Tibial artery (tissue), 4 donors: Measurements from ENCODE around the gene ATP11A.

Source experiments
- DNase-seq, 2 donors: peaks; one replicate each; pipeline ENCODE4 v3.0.0-alpha.2; 2019
- H3K27ac ChIP-seq, 2 donors: fragments of 200-600 bp; sonication (generic) in 1 of 2; 1 replicate in 1 of 2; 2 replicates in 1 of 2; pipeline ENCODE4 v1.5.1; 2018 to 2019; ENCODE audit warnings: mild to moderate bottlenecking in 1 of 2
- H3K27me3 ChIP-seq, 2 donors: fragments of 200-600 bp; sonication (generic) in 1 of 2; one replicate each; pipeline versions ENCODE4 v1.5.1 to v1.6.0; 2016 to 2019
- H3K36me3 ChIP-seq, 3 donors: fragments of 200-600 bp; sonication (generic) in 2 of 3; one replicate each; pipeline ENCODE4 v1.5.1; 2016 to 2019; ENCODE audit warnings: mild to moderate bottlenecking in 2 of 3
- H3K4me1 ChIP-seq, 4 donors: fragments of 200-600 bp; sonication (generic) in 2 of 4; 1 replicate in 3 of 4; 2 replicates in 1 of 4; pipeline ENCODE4 v1.5.1; 2016 to 2019
- H3K4me3 ChIP-seq, 2 donors: fragments of 200-600 bp; sonication (generic) in 1 of 2; 1 replicate in 1 of 2; 2 replicates in 1 of 2; pipeline ENCODE4 v1.5.1; 2018 to 2019; ENCODE audit warnings: mild to moderate bottlenecking in 2 of 2
- H3K9me3 ChIP-seq, 3 donors: fragments of 200-600 bp; sonication (generic) in 1 of 3; one replicate each; pipeline ENCODE4 v1.5.1; 2016 to 2019
- intact Hi-C: fragments of 100-400 bp; cut with DNase I; formaldehyde crosslinking; loops from one replicate; pipeline ENCODE4 v1.15.0; 2023; ENCODE audit warnings: low total_unique reads
- TF ChIP-seq, protein P1 (sequence below), 2 experiments: fragments of 200-600 bp in 1 of 2; fragments of 450-650 bp in 1 of 2; IDR thresholded peaks; one replicate each; pipeline ENCODE4 v1.5.1; 2017 to 2019; ENCODE audit warnings: antibody characterized with exemption in 2 of 2, mild to moderate bottlenecking in 1 of 2, moderate library complexity in 1 of 2

Gene ATP11A

GRCh38 chr13:112845511-112846144 is 155.8 kb downstream of the ATP11A start:
- DNase-seq, result no peak
- peaks cover 0 to 10% (median 0%) of the 10 kb centered on the region in 3 donors for H3K9me3 ChIP-seq
- peaks cover 0 to 30% (median 19%) of the 10 kb centered on the region in 3 donors for H3K36me3 ChIP-seq
- no peak overlapping the region for H3K4me3 ChIP-seq
- H3K4me1 ChIP-seq, result peaks cover 0 to 27% (median 4%) of the 10 kb centered on the region in 4 donors
- TF ChIP-seq, protein P1, sequence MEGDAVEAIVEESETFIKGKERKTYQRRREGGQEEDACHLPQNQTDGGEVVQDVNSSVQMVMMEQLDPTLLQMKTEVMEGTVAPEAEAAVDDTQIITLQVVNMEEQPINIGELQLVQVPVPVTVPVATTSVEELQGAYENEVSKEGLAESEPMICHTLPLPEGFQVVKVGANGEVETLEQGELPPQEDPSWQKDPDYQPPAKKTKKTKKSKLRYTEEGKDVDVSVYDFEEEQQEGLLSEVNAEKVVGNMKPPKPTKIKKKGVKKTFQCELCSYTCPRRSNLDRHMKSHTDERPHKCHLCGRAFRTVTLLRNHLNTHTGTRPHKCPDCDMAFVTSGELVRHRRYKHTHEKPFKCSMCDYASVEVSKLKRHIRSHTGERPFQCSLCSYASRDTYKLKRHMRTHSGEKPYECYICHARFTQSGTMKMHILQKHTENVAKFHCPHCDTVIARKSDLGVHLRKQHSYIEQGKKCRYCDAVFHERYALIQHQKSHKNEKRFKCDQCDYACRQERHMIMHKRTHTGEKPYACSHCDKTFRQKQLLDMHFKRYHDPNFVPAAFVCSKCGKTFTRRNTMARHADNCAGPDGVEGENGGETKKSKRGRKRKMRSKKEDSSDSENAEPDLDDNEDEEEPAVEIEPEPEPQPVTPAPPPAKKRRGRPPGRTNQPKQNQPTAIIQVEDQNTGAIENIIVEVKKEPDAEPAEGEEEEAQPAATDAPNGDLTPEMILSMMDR (IDR thresholded peaks at IDR 0.05), result no peak
- H3K27me3 ChIP-seq, result no peaks in the 10 kb centered on the region
- intact Hi-C loops, result no loop called here
- no peak overlapping the region for H3K27ac ChIP-seq

DNA sequence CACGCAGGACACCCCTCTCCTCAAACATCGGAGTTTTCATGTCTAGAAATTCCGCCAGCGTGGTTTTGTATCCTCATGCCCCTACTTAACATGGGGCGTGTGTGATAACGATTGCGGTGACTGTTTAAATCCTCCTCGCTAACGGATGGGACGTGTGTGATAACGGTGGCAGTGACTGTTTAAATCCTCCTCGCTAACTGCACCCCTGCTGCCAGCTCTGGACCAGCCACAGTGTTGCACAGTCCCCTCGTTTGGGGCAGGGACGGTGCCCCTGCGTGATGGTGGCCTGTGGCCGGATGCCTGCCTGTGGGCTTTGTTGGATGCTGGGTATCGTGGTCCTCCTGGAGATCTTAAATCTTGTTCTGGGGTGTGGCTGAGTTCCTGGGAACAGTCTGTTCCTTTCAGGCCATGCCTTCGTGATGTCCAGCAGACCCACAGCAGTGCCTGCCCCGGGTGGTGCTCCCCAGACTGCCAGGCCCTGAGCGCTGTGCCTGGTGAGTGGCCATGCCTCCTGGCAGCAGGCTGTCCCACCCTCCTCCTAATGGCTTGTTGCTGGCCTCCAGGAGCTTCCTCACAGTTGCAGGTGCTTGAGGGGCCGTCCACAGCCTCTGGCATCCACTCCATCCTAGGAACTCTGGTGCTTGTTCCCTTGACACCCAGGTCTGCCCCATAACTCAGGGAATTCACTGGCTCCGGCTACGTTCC is 156.7 kb downstream of the ATP11A start:
- TF ChIP-seq, protein P1 (IDR thresholded peaks at IDR 0.05), result no peak
- no peak overlapping the region for H3K27ac ChIP-seq
- DNase-seq, result no peak
- peaks cover 0 to 39% (median 23%) of the 10 kb centered on the region in 3 donors for H3K36me3 ChIP-seq
- no peaks in the 10 kb centered on the region for H3K27me3 ChIP-seq
- H3K4me3 ChIP-seq, result no peak overlapping the region
- intact Hi-C loops, result no loop called here
- H3K9me3 ChIP-seq, result peaks cover 0 to 10% (median 0%) of the 10 kb centered on the region in 3 donors
- peaks cover 0 to 24% (median 4%) of the 10 kb centered on the region in 4 donors for H3K4me1 ChIP-seq

DNA sequence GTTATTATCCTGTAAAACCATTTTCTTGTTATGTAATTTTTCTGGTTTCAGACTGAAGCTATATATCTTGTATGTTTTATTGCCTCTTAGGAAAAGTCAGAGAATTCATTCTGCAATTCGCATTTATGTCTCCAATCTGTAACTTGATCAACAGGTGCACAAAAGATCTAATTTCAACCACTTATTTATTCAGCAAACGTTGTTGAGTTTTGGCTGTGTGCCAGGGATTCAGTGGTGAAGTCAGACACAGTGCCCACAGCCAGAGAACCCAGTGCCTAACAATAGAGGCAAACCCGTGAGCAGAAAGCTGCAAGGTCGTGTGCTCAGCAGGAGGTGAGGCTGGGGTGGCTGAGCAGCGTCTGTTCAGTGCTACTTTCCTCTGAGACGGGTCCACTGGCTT is 159.7 kb downstream of the ATP11A start:
- Histone ChIP-seq H3K4me3 (no peak overlapping the region), H3K9me3 (peaks cover 0 to 10% (median 0%) of the 10 kb centered on the region in 3 donors), H3K27ac (no peak overlapping the region), H3K36me3 (peaks cover 0 to 56% (median 15%) of the 10 kb centered on the region in 3 donors), H3K4me1 (no peaks in the 10 kb centered on the region), H3K27me3 (no peaks in the 10 kb centered on the region)
- intact Hi-C loops, result no loop called here
- TF ChIP-seq, protein P1 (IDR thresholded peaks at IDR 0.05), result no peak
- DNase-seq, result no peak

DNA sequence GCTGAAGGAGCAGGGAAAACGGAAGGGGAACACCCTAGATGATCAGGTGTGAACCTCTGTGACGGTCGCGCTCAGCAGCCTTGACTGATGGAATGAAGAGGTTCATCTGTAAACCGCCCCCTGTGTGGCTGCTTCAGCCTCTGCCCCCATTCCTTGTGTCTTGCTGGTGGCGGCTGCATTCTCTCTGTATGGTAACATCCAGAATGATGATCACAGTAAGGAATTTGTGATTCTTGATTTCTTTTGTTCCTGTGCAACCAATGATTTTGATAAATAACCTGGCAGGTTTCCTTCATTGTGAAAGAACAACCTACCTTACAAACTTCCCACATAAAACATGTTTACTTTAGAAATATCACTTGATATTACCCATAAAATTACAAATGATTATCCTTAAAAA is 160.4 kb downstream of the ATP11A start:
- Histone ChIP-seq H3K4me3 (no peak overlapping the region), H3K9me3 (peaks cover 0 to 10% (median 0%) of the 10 kb centered on the region in 3 donors), H3K4me1 (no peaks in the 10 kb centered on the region), H3K27ac (no peak overlapping the region), H3K27me3 (no peaks in the 10 kb centered on the region), H3K36me3 (peaks cover 0 to 63% (median 22%) of the 10 kb centered on the region in 3 donors)
- intact Hi-C loops, result no loop called here
- TF ChIP-seq, protein P1 (IDR thresholded peaks at IDR 0.05), result no peak
- DNase-seq, result no peak

DNA sequence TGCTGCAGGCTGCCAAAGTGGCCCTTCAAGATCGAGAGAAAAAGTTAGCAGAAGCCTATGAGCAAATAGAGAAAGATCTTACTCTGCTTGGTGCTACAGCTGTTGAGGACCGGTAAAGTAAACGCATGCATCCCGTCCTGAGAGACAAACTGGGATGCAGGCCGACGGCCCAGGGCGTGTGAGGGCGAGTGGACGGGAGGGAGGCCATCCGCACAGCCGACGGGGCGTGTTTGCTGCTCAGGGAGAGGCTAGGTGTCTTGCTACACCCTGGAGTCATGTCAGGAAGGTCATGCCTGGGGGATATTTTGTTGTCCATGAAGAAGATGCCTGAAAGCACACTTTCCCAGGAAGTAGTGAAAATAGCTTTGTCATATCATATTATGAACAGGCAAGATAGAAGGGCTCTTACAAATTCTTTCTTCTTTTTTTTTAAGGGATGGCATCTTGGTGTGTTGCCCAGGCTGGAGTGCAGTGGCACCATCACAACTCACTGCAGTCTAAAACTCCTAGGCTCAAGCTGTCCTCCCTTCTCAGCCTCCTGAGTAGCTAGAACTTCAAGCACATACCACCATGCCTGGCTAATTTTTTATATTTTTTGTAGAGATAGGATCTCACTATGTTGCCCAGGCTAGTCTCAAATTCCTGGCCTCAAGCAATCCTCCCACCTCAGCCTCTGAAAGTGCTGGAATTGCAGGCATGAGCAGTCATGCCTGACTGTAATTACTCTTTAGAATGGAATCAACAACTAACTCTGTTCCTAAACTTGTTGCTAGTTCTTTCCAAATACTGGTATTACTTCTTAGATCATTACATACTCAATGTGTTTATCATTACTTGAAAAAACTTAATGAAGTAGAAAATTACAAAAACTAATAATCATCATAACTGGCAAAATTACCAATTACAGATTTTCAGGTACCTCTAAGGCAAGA is 161.5 kb downstream of the ATP11A start:
- H3K27me3 ChIP-seq, result no peaks in the 10 kb centered on the region
- TF ChIP-seq, protein P1 (IDR thresholded peaks at IDR 0.05), result no peak
- H3K4me3 ChIP-seq, result no peak overlapping the region
- H3K36me3 ChIP-seq, result peaks cover 7 to 71% (median 31%) of the 10 kb centered on the region in 3 donors
- no peak for DNase-seq
- peaks cover 0 to 10% (median 0%) of the 10 kb centered on the region in 3 donors for H3K9me3 ChIP-seq
- intact Hi-C loops, result no loop called here
- H3K4me1 ChIP-seq, result no peaks in the 10 kb centered on the region
- no peak overlapping the region for H3K27ac ChIP-seq
